WI38 (cell line): ENCODE results near the gene LILRB5.

ENCODE experiments used
- H3K4me3 ChIP-seq: 2 replicates; pipeline ENCODE4 v1.5.1; 2011; ENCODE audit warnings: low read depth, mild to moderate bottlenecking, control low read depth, low read length
- TF ChIP-seq, protein P1 (sequence below): IDR thresholded peaks from 2 replicates; pipeline ENCODE4 v1.5.1; 2012; ENCODE audit warnings: low read depth, mild to moderate bottlenecking, control low read depth, low read length

Gene LILRB5

DNA sequence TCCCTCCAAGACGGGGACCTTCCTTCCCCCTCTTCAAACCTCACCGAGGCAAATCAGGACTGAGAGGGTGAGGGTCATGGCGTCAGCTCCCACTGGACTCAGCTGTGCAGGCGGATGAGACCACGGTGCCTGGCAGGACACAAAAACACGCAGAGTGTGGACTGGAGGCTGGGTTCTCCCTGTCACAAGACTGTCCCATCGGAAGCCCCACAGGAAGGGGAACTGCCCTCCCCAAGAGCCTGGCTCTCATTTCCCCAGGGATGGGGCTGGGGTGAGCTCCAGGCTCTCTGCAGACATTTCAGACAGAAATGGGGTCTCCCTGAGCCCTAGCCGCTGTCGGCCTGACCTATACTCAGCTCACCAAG lies at the start of gene LILRB5:
Gene LILRB5, minus strand, starts transcription at position 158 of the 365 bp plus-strand sequence. Its CDS starts 80 bp downstream, at position 78.
- TF ChIP-seq, protein P1, sequence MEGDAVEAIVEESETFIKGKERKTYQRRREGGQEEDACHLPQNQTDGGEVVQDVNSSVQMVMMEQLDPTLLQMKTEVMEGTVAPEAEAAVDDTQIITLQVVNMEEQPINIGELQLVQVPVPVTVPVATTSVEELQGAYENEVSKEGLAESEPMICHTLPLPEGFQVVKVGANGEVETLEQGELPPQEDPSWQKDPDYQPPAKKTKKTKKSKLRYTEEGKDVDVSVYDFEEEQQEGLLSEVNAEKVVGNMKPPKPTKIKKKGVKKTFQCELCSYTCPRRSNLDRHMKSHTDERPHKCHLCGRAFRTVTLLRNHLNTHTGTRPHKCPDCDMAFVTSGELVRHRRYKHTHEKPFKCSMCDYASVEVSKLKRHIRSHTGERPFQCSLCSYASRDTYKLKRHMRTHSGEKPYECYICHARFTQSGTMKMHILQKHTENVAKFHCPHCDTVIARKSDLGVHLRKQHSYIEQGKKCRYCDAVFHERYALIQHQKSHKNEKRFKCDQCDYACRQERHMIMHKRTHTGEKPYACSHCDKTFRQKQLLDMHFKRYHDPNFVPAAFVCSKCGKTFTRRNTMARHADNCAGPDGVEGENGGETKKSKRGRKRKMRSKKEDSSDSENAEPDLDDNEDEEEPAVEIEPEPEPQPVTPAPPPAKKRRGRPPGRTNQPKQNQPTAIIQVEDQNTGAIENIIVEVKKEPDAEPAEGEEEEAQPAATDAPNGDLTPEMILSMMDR = no peak
- H3K4me3 ChIP-seq = no peak within 1 kb of the TSS

DNA sequence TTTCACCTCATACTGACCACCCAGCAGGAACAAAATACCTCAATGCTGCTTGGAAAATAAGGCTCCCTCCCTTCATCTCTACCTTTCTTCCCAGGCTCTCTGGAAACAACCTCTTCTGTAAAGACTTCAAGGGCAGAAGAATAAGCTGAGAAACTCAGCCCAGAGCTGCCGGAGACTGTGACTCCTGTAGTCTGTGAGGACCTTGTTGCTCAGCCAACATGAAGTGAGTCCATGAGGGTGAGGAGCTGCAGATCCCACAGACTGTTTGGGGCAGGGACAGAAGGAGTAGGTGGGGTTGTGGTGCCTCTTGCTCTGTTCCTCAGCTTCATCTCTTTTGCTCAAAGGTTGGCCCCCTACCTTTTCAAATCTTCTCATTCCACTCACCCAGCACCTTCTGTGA lies 48.1 kb upstream of the LILRB5 start:
- no peak overlapping the region for H3K4me3 ChIP-seq
- TF ChIP-seq, protein P1 = no peak

DNA sequence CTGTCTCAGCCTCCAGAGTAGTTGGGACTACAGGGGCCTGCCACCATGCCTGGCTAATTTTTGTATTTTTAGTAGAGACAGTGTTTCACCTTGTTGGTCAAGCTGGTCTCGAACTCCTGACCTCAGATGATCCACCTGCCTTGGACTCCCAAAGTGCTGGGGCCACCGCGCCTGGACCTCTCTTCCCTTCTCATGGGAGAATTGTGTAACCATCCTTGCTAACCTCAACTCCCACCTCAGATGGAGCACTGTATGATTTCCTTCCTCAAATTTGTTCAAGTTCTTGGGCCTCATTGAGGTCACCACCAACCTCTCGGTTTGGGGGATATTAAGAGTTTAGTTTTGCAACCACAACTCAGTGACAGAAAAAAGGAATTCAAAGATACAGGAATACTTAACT lies 45.2 kb upstream of the LILRB5 start:
- H3K4me3 ChIP-seq = no peak overlapping the region
- TF ChIP-seq, protein P1 = no peak

DNA sequence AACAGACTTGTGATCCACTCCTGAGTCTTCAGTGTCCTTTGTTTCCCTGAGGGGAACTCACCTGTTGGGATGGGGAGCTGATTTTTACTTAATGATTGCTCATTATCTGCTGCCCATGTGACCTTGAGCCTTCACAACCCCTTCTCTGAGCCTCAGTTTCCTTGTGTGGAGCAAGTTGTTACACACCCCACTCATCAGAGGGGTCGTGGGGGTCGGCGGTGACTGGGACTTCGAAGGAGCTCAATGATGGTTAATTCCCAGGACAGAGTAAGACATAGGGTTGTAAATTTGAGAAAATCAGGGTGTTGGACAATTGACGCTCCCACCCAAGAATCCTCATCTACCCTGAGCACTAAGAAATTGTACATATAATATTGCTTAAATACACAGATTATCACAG lies 42.4 kb upstream of the LILRB5 start:
- TF ChIP-seq, protein P1 = no peak
- no peak overlapping the region for H3K4me3 ChIP-seq

DNA sequence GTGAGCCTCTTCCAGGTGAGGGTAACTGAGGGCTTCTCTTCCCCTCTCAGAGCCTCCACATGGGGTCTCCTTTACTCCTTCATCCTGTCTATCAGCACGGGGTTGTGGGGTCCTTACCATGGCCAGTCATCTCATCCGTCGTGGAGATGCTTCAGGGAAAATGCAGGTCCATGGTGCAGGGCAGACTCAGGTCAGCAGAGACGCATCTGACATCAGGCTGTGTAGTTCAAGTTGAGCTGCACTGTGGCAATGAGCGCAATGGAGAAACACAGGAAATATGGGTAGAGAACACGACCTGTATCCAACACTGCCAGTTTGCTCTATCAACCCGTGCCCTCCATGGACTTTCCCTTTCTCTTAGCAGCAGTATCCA lies 42.0 kb upstream of the LILRB5 start:
- no peak overlapping the region for H3K4me3 ChIP-seq
- TF ChIP-seq, protein P1 = no peak

DNA sequence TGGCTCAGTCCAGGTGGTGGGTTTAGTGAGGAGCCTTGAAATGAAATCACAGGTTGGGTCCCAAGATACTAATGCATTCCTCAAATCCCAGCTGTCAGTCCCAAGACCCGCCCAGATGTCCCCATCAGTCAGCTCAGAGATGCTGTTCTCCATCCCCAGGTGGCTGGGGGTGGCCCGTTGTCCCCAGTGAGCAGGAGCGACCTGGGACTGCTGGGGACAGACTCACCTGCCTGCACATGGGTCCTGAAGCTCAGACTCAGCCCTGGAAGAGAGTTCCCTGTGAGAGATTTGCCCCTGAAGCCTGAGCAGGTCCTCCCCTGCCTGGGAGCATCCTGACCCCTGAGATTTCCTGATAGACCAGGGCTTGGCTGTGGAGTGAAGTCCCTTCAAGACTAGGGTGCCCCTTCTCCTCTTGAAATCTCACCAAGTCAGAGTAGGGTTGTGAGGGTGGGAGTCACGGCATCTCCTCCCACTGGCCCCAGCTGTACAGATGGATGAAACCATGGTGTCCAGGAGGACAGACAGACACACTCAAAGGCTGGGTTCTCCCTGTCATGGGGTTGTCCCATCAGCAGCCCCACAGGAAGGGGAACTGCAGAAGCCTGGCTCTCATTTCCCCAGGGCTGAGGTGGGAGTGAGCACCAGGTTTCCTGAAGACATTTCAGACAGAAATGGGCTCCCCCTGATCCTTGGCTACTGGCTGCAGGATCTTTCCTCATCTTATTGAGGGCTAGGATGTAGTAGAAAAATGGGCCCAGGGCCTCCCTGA lies 41.5 kb upstream of the LILRB5 start:
- no peak overlapping the region for H3K4me3 ChIP-seq
- TF ChIP-seq, protein P1 = no peak

DNA sequence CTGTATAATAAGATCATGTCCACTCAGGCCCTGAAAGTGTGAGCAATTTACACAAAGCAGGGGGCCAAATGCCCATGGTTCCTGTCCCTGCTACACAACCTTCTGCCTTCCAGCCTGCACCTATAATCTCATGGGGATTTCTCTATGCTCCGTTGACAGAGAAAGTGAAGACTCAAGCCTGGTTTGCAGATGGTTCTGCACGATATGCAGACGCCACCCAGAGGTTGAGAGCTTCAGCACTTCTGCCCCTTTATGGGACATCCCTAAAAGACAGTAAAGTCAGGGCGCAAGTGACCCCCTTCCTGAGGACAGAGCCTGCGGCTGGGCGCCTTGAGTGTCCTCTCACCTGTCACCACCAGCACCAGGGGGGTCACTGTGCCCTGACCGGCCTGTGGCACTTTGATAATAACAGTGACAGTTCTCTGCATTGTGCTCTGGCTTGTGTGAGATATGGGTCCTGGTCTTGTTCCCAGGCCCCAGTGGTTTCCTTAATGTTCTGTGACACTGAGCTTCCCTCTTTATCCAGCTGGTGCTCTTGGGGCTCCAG lies 40.8 kb upstream of the LILRB5 start:
- no peak overlapping the region for H3K4me3 ChIP-seq
- TF ChIP-seq, protein P1 = no peak
